A673 (cell line): ENCODE data around the gene RMND5A. TPM values are rescaled to one million over a fixed set of nuclear protein-coding genes. Genes with fewer than 3 reads are reported as not detected.

Source experiments
- BruUV-seq: library from RNA; stranded (reverse); fragments of 400-500 nt; replicated peaks from 2 replicates; lab custom pipeline; 2021; lab: Mats Ljungman, UMichigan
- CTCF ChIA-PET: fragments of 300-600 bp; sonication (Branson Sonifier 250); formaldehyde crosslinking; loops from one replicate; lab custom pipeline; 2022; ENCODE audit warnings: antibody characterized with exemption; lab: Charles Lee
- POLR2A ChIA-PET: fragments of 300-600 bp; sonication (Branson Sonifier 250); formaldehyde crosslinking; loops from one replicate; lab custom pipeline; 2022; ENCODE audit warnings: antibody characterized with exemption; ENCODE audit not compliant: low non-redundant PET; lab: Charles Lee
- DNase-seq: peaks from one replicate; pipeline ENCODE4 v3.0.0-alpha.2; 2015; ENCODE audit warnings: low spot score
- H3K27ac ChIP-seq: fragments of 200-600 bp; sonication (generic); 2 replicates; pipeline ENCODE4 v1.5.1; 2016; ENCODE audit warnings: mixed run types, low read depth, mild to moderate bottlenecking, mixed read lengths, antibody characterized with exemption, low read length; ENCODE audit not compliant: poor library complexity, severe bottlenecking
- H3K27me3 ChIP-seq: fragments of 200-600 bp; sonication (generic); replicated peaks from 2 replicates; pipeline ENCODE4 v1.6.1; 2017; ENCODE audit warnings: mixed run types, low read depth, mild to moderate bottlenecking, mixed read lengths, antibody characterized with exemption, low read length; ENCODE audit not compliant: insufficient read depth, poor library complexity
- H3K36me3 ChIP-seq: fragments of 200-600 bp; sonication (generic); 2 replicates; pipeline ENCODE4 v1.6.1; 2016; ENCODE audit warnings: mixed run types, mild to moderate bottlenecking, mixed read lengths, antibody characterized with exemption, low read length; ENCODE audit not compliant: insufficient read depth, poor library complexity, severe bottlenecking
- H3K4me1 ChIP-seq: fragments of 200-600 bp; sonication (generic); 2 replicates; pipeline ENCODE4 v1.6.1; 2017; ENCODE audit warnings: mixed run types, mild to moderate bottlenecking, mixed read lengths, antibody characterized with exemption, low read length; ENCODE audit not compliant: insufficient read depth, poor library complexity, severe bottlenecking
- H3K4me3 ChIP-seq: fragments of 200-600 bp; sonication (generic); 2 replicates; pipeline ENCODE4 v1.5.1; 2016; ENCODE audit warnings: low read depth, mixed run types, mild to moderate bottlenecking, mixed read lengths, low read length; ENCODE audit not compliant: poor library complexity, severe bottlenecking
- H3K9me3 ChIP-seq: fragments of 200-600 bp; sonication (generic); 2 replicates; pipeline ENCODE4 v1.6.1; 2016; ENCODE audit warnings: mixed run types, low read depth, mild to moderate bottlenecking, mixed read lengths, antibody characterized with exemption, low read length; ENCODE audit not compliant: poor library complexity, severe bottlenecking
- CTCF ChIP-seq: fragments of 300-800, 200-600 bp; sonication (generic); conservative IDR thresholded peaks from 2 replicates; pipeline ENCODE4 v1.5.1; 2017; ENCODE audit warnings: low read depth, mild to moderate bottlenecking, antibody characterized with exemption, low read length, moderate library complexity, mixed read lengths
- EZH2 ChIP-seq: fragments of 200-600 bp; sonication (generic); IDR thresholded peaks from 2 replicates; pipeline ENCODE4 v1.6.1; 2017; ENCODE audit warnings: borderline replicate concordance, low read depth, mild to moderate bottlenecking, mixed read lengths, antibody characterized with exemption, low read length; ENCODE audit not compliant: poor library complexity, severe bottlenecking
- intact Hi-C: fragments of 100-400 bp; cut with micrococcal nuclease; formaldehyde crosslinking; loops from one replicate; pipeline ENCODE4 v1.10.0; 2022; ENCODE audit not compliant: unreplicated experiment
- total RNA-seq: library from RNA; stranded (reverse); gene quantifications from 2 replicates; pipeline ENCODE4 v1.2.3, GENCODE V29; 2021

Gene RMND5A
- total RNA-seq, 1 experiment from 2014 or later = 38.7 TPM

GRCh38 chr2:86822668-86823345 lies 102.7 kb downstream of the RMND5A start:
- no peaks in the 10 kb centered on the region for H3K9me3 ChIP-seq
- no peak overlapping the region for H3K4me3 ChIP-seq
- no TSS peak for BruUV-seq
- DNase-seq = no peak
- no peaks in the 10 kb centered on the region for H3K4me1 ChIP-seq
- TF ChIP-seq CTCF = no peak
- no peak for TF ChIP-seq EZH2
- H3K36me3 ChIP-seq = no peaks in the 10 kb centered on the region
- intact Hi-C loops = no loop called here
- no peak overlapping the region for H3K27ac ChIP-seq
- no peaks in the 10 kb centered on the region for H3K27me3 ChIP-seq
- CTCF ChIA-PET = no interaction called here
- POLR2A ChIA-PET = no interaction called here

GRCh38 chr2:86825036-86825692 lies 105.1 kb downstream of the RMND5A start:
- POLR2A ChIA-PET = no interaction called here

GRCh38 chr2:86825693-86826381 lies 105.7 kb downstream of the RMND5A start:
- H3K27ac ChIP-seq = no peak overlapping the region
- no peaks in the 10 kb centered on the region for H3K36me3 ChIP-seq
- H3K27me3 ChIP-seq = no peaks in the 10 kb centered on the region
- DNase-seq = no peak
- H3K9me3 ChIP-seq = no peaks in the 10 kb centered on the region
- intact Hi-C loops = no loop called here
- no peak for TF ChIP-seq EZH2
- ChIA-PET CTCF (no interaction called here), POLR2A (no interaction called here)
- H3K4me1 ChIP-seq = no peaks in the 10 kb centered on the region
- no peak overlapping the region for H3K4me3 ChIP-seq
- no TSS peak for BruUV-seq

More at GRCh38 chr2:86825036-86825692, 105.1 kb downstream of the RMND5A start:
- CTCF ChIA-PET = no interaction called here
- no peak overlapping the region for H3K4me3 ChIP-seq
- TF ChIP-seq EZH2 = no peak
- no peak for TF ChIP-seq CTCF
- no peaks in the 10 kb centered on the region for H3K27me3 ChIP-seq
- H3K36me3 ChIP-seq = no peaks in the 10 kb centered on the region
- no peak for DNase-seq
- no peaks in the 10 kb centered on the region for H3K9me3 ChIP-seq
- intact Hi-C loops = no loop called here
- H3K4me1 ChIP-seq = no peaks in the 10 kb centered on the region
- BruUV-seq = no TSS peak
- no peak overlapping the region for H3K27ac ChIP-seq
